ENCODE data around the gene NOB1. TPM values are rescaled to one million over a fixed set of nuclear protein-coding genes. Genes with fewer than 3 reads are reported as not detected.

NOB1 gene
- total and polyA plus RNA-seq, 9 of the 15 experiments (the other 6 are each of a cell fraction or from before 2014, with no cell fraction given), result 42.4 to 148 (median 116) TPM

DNA sequence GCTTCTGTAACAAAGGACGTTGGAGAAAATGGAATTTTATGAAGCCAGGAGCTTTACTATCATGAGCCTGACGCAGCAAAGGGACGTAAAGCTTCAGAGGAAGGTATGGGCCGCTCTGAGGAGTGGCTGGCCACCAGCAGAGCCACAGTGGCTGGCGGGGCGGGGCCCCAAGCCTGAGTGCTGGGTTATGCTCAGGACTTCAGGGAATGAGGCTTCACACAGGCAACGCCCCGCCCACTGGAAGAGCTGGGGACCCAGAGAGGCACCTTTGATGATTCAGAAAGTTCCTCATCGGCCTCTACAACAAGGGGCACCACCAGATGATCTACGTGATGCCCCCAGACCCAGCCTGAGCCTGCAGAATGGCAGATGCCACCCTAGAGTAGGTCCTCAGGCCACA, 8.8 kb downstream of the NOB1 start:
- Histone ChIP-seq H3K4me3 (no peak overlapping the region), H3K27ac (ENCODE audit: extremely low read depth, low read depth, low read length) (no peak overlapping the region), H3K4me1 (replicated peaks in 1 of 2; ENCODE audit: control insufficient read depth in 2 of 2, insufficient read depth in 2 of 2, low read length in 2 of 2) (0 out of 5 replicates have a peak, but pooled peaks cover 0 to 3% of the 10 kb centered on the region in 2 experiments), H3K27me3 (ENCODE audit: control insufficient read depth in 2 of 2, insufficient read depth in 2 of 2, low read length in 2 of 2) (no peaks in the 10 kb centered on the region), H3K4me2 (ENCODE audit: insufficient read depth, low read length) (no peak overlapping the region), H3K79me2 (ENCODE audit: control insufficient read depth, insufficient read depth, low read length) (peaks cover 30% of the 10 kb centered on the region), H3K9ac (ENCODE audit: insufficient read depth in 1 of 2, low read depth in 2 of 2, low read length in 2 of 2) (no peak overlapping the region), H4K20me1 (replicated peaks; ENCODE audit: control insufficient read depth, insufficient read depth, low read length) (no peaks in the 10 kb centered on the region; the same call in 1 of the 2 replicates), H3K9me3 (replicated peaks; ENCODE audit: control insufficient read depth, insufficient read depth, low read depth, low read length) (no peaks in the 10 kb centered on the region), H2AFZ (ENCODE audit: low read depth, low read length) (no peak overlapping the region), H3K36me3 (ENCODE audit: control insufficient read depth, insufficient read depth, low read length) (peaks cover 98% of the 10 kb centered on the region), H3K9me1 (ENCODE audit: control insufficient read depth, insufficient read depth, low read length) (no peaks in the 10 kb centered on the region)
- 88% methylated on average over 10 of the region's 10 CpGs for WGBS (ENCODE audit: insufficient coverage, low coverage, missing lambda C conversion rate)
- no TSS peak for BruUV-seq (replicated peaks)
- no peak for ATAC-seq
- intact Hi-C loops (cut with micrococcal nuclease) (no loop called here), in situ Hi-C loops (cut with MboI) (no loop called here)
- POLR2A ChIA-PET, result interaction anchor here (1.4 to 3.7 kb wide), 2 partner anchors 8 to 20 kb away, joined by 9 to 19 read pairs; partner anchors contain the start of genes NOB1 and NQO1
- TF ChIP-seq POLR2G (IDR thresholded peaks at IDR 0.05; ENCODE audit: low read depth, low read length) (peak; percentile 34; the same call in 1 of the 2 replicates), RNF2 (IDR thresholded peaks at IDR 0.05) (no peak), FOXJ2 (tag; IDR thresholded peaks at IDR 0.05) (no peak), TGIF2 (CRISPR knock-in tag; IDR thresholded peaks at IDR 0.05) (no peak), RBFOX2 (IDR thresholded peaks at IDR 0.05; ENCODE audit: low read depth, low read length) (peak; percentile 54)
- TF ChIP-seq, protein P1, sequence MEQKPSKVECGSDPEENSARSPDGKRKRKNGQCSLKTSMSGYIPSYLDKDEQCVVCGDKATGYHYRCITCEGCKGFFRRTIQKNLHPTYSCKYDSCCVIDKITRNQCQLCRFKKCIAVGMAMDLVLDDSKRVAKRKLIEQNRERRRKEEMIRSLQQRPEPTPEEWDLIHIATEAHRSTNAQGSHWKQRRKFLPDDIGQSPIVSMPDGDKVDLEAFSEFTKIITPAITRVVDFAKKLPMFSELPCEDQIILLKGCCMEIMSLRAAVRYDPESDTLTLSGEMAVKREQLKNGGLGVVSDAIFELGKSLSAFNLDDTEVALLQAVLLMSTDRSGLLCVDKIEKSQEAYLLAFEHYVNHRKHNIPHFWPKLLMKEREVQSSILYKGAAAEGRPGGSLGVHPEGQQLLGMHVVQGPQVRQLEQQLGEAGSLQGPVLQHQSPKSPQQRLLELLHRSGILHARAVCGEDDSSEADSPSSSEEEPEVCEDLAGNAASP (IDR thresholded peaks at IDR 0.05), result no peak
- no peak for FAIRE-seq
- CTCF ChIA-PET (ENCODE audit: low intra/inter-chr PET ratio), result no interaction called here
- DNase-seq (ENCODE audit: extremely low read depth in 1 of 4, low spot score in 3 of 4), result no peak

All from K562 (cell line).